Measurements from ENCODE around the gene EIPR1.

- TF ChIP-seq CTCF (conservative IDR thresholded peaks at IDR 0.05) (no peak), EZH2 (IDR thresholded peaks at IDR 0.05; ENCODE audit: low read depth) (no peak)
These were observed 179.5 kb downstream of the EIPR1 start for GRCh38 chr2:3198119-3198518.
